ENCODE data around the gene NDUFS2.

DNA sequence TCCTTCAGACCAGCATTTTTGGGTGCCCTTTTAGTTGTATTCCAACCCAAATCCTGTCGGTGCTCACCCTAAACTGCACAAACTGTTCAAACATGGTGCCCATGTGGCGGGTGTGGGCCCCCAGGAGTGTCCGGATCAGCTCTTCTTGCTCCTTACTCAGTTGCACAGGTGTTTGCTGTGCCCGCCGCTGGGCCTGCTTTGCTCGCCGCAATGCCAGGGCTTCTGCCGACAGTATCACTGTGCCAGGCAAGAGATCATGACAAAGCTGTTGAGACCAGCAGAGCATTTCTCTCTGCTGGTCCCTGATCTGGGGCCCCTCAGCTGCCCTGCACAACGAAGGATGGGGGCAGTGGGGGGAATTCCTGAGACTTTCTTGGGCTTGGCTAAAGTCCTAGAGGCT, 30.9 kb downstream of the NDUFS2 start:
- TF ChIP-seq CTCF (IDR thresholded peaks at IDR 0.05; ENCODE audit: low read length) (no peak), EZH2 (IDR thresholded peaks at IDR 0.05; ENCODE audit: borderline replicate concordance, low read length) (no peak)
